A549 treated with AZD2906 at 1 μM for 4 hours (cell line): ENCODE measurements around the gene VEZT. TPM values are rescaled to one million over a fixed set of nuclear protein-coding genes. Genes with fewer than 3 reads are reported as not detected.

Source experiments
- total RNA-seq: library from RNA; stranded (reverse); fragments of 200-300 nt; extraction: Qiagen RNA extraction; gene quantifications from 5 replicates; pipeline ENCODE4 v1.2.3, GENCODE V29; 2022

Gene VEZT
- total RNA-seq = 46.9 to 77.9 TPM (median 57.4 TPM) in 5 replicates

DNA sequence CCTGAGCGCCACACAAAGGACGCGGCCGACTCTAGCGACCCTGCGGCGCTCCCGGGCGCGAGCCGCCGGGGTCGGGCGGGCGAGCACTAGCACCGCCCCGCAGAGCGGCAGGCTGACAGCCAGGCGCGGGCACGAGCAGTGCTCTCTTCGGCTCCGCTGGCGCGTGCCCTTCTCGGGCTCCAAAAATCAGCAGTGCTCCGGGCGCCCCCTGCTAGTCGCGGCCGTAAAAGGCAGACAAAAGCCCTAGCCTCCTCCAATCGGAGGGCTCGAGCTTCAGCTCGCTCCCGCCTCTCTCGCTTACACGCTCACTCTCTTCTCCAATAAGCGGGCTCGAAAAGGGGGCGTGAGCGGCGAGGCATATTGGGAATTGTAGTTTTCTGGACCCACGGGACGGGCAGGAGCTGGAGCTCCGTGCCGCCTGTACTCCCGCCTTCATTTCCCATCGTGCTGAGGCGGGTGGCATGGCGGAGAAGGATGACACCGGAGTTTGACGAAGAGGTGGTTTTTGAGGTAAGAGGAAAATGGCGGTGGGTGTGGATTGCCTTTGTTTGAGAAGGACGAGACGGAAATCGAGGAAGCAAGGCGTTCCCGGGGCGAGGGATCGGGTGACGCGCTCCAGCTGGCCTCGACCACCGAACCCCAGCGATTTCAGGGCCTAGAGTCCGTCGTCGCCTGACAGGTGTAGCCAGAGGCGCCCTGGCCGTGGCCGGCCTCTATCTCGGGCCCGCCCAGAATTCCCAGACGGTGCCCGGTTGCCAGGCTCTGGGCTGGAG is at the start of gene VEZT, which contains the start of gene FGD6:
Gene VEZT, plus strand, starts transcription at position 431 of the 773 bp plus-strand sequence. Its CDS starts 44 bp downstream, at position 475.
Gene FGD6, minus strand, starts transcription at position 91 of the 773 bp plus-strand sequence. CDS start 227 bp downstream, outside the sequence.

Other genes with a start within 250 kb of the VEZT start
- 133 to 148 TPM (median 139 TPM) in 5 replicates for gene NDUFA12, start 214.1 kb upstream of the VEZT start, total RNA-seq
- 20.7 to 25.0 TPM (median 22.5 TPM) in 5 replicates for gene NR2C1, start 144.2 kb upstream of the VEZT start, total RNA-seq
- 9.3 to 13.3 TPM (median 12.1 TPM) in 5 replicates for gene FGD6, start 340 bp upstream of the VEZT start, total RNA-seq